Naive thymus-derived CD8-positive, alpha-beta T cell (primary cell): ENCODE results near the gene SLC17A2. TPM values are rescaled to one million over a fixed set of nuclear protein-coding genes. Genes with fewer than 3 reads are reported as not detected.
"Not testable (repeated sequence)": the region's sequence is repeated elsewhere in the genome, so short reads cannot be mapped to it uniquely, and the experiment has no call there.

Experiments
- ATAC-seq, 2 donors: fragments of 150-1000 bp; cut with Tn5 transposase in 1 of 2; sonication (Bioruptor Pico), chemical (Tn5 transposase) in 1 of 2; 1 replicate in 1 of 2; 2 replicates in 1 of 2; pipeline ENCODE4 v1.10.0; 2021; ENCODE audit warnings: mild to moderate bottlenecking in 2 of 2, moderate library complexity in 2 of 2
- POLR2A ChIA-PET: fragments of 350-600 bp; sonication (Branson Sonifier 250); formaldehyde crosslinking; loops from one replicate; lab custom pipeline; 2021; ENCODE audit warnings: antibody characterized with exemption; lab: Charles Lee
- DNase-seq, 10 donors: peaks; one replicate each; pipeline versions ENCODE4 v3.0.0 to v3.0.0-alpha.2; 2020 to 2022
- H3K27ac Mint-ChIP-seq, 10 donors: one replicate each; pipeline ENCODE4 v1.8.0; 2020 to 2022; ENCODE audit warnings: mild to moderate bottlenecking in 10 of 10, mixed read lengths in 10 of 10, moderate library complexity in 4 of 10, inconsistent platforms in 1 of 10
- H3K27me3 Mint-ChIP-seq, 5 donors: one replicate each; pipeline ENCODE4 v1.8.0; 2021 to 2022; ENCODE audit warnings: mixed read lengths in 5 of 5
- H3K36me3 Mint-ChIP-seq, 3 donors: one replicate each; pipeline ENCODE4 v1.8.0; 2020 to 2022; ENCODE audit warnings: mixed read lengths in 3 of 3, mild to moderate bottlenecking in 2 of 3, inconsistent platforms in 1 of 3
- H3K4me1 Mint-ChIP-seq, 4 donors: one replicate each; pipeline ENCODE4 v1.8.0; 2021 to 2022; ENCODE audit warnings: mixed read lengths in 4 of 4
- H3K4me3 Mint-ChIP-seq, 10 donors: one replicate each; pipeline ENCODE4 v1.8.0; 2020 to 2022; ENCODE audit warnings: mild to moderate bottlenecking in 10 of 10, mixed read lengths in 10 of 10, moderate library complexity in 6 of 10, inconsistent platforms in 1 of 10
- H3K9me3 Mint-ChIP-seq, 9 donors: one replicate each; pipeline ENCODE4 v1.8.0; 2020 to 2022; ENCODE audit warnings: mixed read lengths in 9 of 9, mild to moderate bottlenecking in 3 of 9, inconsistent platforms in 1 of 9, moderate library complexity in 1 of 9
- polyA plus RNA-seq, 3 donors: library from polyadenylated mRNA; unstranded; fragments of 300-500 nt; fragmentation: Illumina TruSeq; gene quantifications; one replicate each; pipeline ENCODE4 v1.2.3, GENCODE V29; 2021
- total RNA-seq, 8 experiments: library from RNA in 2 of 8; stranded (reverse) in 2 of 8; gene quantifications; one replicate each; pipeline ENCODE4 v1.2.3 and lab custom pipeline; 2021 to 2026

The SLC17A2 gene
- total and polyA plus RNA-seq, 5 experiments from 2014 or later, result not detected

GRCh38 chr6:25931411-25931709, 869 bp upstream of the SLC17A2 start:
- no peak for ATAC-seq
- DNase-seq, result no peak
- Mint-ChIP-seq H3K9me3 (no peaks in the 10 kb centered on the region), H3K27ac (no peak overlapping the region), H3K27me3 (peaks cover 0 to 4% (median 0%) of the 10 kb centered on the region in 5 donors), H3K4me3 (no peak overlapping the region), H3K36me3 (no peaks in the 10 kb centered on the region), H3K4me1 (no peaks in the 10 kb centered on the region)
- POLR2A ChIA-PET, result no interaction called here

DNA sequence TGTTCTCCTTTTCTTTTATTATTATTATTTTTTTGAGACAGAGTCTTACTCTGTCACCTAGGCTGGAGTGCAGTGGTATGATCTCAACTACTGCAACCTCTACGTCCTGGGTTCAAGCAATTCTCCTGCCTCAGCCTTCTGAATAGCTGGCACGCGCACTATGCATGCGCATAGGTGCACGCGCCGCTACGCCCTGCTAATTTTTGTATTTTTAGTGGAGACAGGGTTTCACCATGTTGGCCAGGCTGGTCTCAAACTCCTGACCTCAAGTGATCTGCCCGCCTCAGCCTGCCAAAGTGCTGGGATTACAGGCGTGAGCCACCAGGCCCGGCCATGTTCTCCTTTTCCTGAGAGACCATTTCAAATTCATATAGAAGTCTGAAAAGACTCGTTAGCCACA, 706 bp downstream of the SLC17A2 start:
- POLR2A ChIA-PET, H3K4me3 Mint-ChIP-seq, H3K4me1 Mint-ChIP-seq, H3K27ac Mint-ChIP-seq, H3K9me3 Mint-ChIP-seq, DNase-seq, H3K36me3 Mint-ChIP-seq, H3K27me3 Mint-ChIP-seq, ATAC-seq: not testable (repeated sequence)

DNA sequence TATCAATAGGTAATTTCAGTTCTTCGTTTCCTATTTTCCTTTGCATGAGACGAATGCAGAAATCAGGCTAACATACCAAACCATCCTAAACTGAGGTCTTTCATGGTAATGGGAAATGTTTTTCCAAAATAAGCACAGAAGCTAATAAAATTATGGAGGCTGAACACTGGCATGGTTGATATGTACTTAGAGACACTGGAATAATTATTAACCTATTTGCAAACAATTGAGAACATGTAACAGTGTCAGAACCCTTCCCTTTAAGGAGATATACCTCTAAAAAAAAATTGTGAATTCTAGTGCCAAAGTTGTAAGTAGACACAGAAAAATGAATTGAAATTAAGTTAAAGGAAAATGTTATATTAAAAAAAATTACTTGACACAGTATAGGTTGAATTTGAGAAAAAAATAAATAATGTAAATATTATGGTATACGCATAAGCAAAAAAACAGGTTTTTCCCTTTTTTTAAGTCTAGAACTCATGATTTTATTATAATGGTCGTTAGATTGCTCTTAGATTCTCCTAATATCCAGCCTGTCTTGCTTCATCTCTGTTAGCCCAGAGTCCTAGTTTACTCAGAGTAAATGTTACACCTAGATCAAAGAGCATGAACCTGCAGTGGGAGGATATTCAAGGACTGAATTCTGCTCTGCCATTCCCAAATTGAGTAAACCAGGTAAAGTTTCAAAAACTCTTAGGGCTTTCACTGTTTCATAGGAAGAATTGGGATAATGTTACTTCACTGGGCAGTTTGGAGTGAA, 1.7 kb downstream of the SLC17A2 start:
- Mint-ChIP-seq H3K4me3 (no peak overlapping the region), H3K27ac (no peak overlapping the region), H3K27me3 (peaks cover 0 to 4% (median 0%) of the 10 kb centered on the region in 5 donors), H3K36me3 (no peaks in the 10 kb centered on the region), H3K4me1 (no peaks in the 10 kb centered on the region), H3K9me3 (no peaks in the 10 kb centered on the region)
- DNase-seq, result no peak
- POLR2A ChIA-PET, result no interaction called here
- no peak for ATAC-seq

DNA sequence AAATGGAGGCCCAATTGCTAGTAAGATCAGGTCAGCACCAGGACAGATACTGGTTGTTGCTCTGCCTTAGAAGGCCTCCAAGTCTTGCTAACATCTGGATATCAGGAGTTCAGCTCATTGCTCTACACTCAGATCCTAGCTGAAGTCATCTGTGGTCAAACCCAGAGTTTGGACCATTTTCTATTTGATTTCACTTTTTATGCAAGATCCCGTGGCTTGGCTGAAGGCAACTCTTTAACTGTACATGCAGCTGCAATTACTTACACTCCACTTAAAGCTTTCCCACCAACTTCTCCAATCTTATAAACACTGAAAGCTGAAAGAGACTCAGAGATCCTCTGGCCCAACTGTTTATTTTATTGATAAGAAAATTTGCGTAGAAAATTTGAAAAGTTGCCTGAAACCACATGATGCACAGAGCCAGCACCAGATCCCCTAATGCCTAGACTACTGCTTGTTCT, 2.7 kb downstream of the SLC17A2 start:
- Mint-ChIP-seq H3K4me3 (no peak overlapping the region), H3K9me3 (no peaks in the 10 kb centered on the region), H3K36me3 (no peaks in the 10 kb centered on the region), H3K27ac (no peak overlapping the region), H3K4me1 (no peaks in the 10 kb centered on the region), H3K27me3 (peaks cover 0 to 4% (median 0%) of the 10 kb centered on the region in 5 donors)
- POLR2A ChIA-PET, result no interaction called here
- DNase-seq (no peak), ATAC-seq (no peak)

DNA sequence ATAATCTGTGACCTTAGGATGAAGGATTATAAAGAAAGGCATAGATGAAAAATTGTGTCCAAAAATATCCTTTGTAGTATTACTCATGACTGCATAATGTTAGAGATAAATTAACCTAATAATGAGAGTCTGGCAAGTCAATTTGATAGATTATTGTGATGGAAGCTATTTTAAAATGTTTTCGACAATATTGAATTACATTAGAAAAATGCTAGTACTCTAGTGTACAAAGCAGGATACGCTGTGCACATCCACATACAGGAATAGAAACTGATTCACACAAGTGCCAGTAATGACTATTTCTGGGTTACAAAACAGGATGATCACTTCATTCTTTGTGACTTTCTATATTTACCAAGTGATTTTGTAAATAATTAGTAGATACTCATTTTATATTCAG, 3.3 kb downstream of the SLC17A2 start:
- no peaks in the 10 kb centered on the region for H3K9me3 Mint-ChIP-seq
- peaks cover 0 to 4% (median 0%) of the 10 kb centered on the region in 5 donors for H3K27me3 Mint-ChIP-seq
- ATAC-seq (no peak), DNase-seq (no peak)
- no peaks in the 10 kb centered on the region for H3K36me3 Mint-ChIP-seq
- POLR2A ChIA-PET, result no interaction called here
- H3K4me1 Mint-ChIP-seq, result no peaks in the 10 kb centered on the region
- no peak overlapping the region for H3K4me3 Mint-ChIP-seq
- no peak overlapping the region for H3K27ac Mint-ChIP-seq

DNA sequence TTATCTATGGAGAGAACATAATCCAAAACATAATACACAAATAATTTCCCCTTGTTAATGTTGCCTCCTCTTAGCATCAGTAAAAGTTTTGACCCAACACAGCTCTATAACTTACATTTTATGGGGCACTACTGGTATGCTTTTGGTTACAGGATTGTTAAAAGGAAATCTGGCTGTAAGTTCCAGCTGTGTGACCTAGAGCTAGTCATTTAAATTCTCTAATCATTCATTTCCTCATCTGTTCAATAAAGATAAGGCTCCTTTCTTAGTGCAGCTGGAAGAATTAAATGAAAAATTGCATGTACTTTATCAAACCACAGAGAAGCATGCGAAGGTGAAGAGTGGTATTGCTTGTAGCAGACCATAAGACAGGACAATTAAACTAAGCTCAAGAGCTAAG, 4.6 kb downstream of the SLC17A2 start:
- no peak for ATAC-seq

DNA sequence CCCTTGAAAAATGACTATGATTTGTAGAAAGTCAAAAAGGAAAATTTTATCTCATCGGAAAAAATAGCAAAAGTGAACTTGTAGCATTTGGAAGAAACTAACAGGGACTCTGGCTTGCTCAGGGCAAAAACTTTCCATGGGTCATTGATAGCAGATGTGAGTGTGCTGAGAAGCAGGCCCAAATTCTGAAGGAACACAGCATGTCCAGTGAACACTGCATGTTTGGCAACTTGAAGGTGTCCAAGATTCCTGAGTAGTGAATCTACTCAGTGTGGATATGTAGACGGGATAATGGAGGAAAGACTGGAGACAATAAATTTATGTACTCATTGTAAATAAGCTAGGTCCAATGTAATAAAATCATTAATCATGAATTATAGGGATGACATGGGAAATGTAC, 8.2 kb downstream of the SLC17A2 start:
- no peak for DNase-seq
- POLR2A ChIA-PET, result no interaction called here
- no peaks in the 10 kb centered on the region for H3K9me3 Mint-ChIP-seq
- no peak overlapping the region for H3K4me3 Mint-ChIP-seq
- H3K36me3 Mint-ChIP-seq, result no peaks in the 10 kb centered on the region
- H3K4me1 Mint-ChIP-seq, result no peaks in the 10 kb centered on the region
- no peak for ATAC-seq
- no peak overlapping the region for H3K27ac Mint-ChIP-seq
- peaks cover 0 to 2% (median 0%) of the 10 kb centered on the region in 5 donors for H3K27me3 Mint-ChIP-seq

More for the DNA sequence above, 4.6 kb downstream of the SLC17A2 start:
- POLR2A ChIA-PET, result no interaction called here
- Mint-ChIP-seq H3K4me3 (no peak overlapping the region), H3K9me3 (no peaks in the 10 kb centered on the region), H3K4me1 (no peaks in the 10 kb centered on the region), H3K27me3 (no peaks in the 10 kb centered on the region), H3K36me3 (no peaks in the 10 kb centered on the region), H3K27ac (no peak overlapping the region)
- no peak for DNase-seq

GRCh38 chr6:25921525-25922203, 8.8 kb downstream of the SLC17A2 start:
- DNase-seq (no peak), ATAC-seq (no peak)
- Mint-ChIP-seq H3K36me3 (no peaks in the 10 kb centered on the region), H3K4me3 (no peak overlapping the region), H3K9me3 (no peaks in the 10 kb centered on the region), H3K27me3 (peaks cover 0 to 2% (median 0%) of the 10 kb centered on the region in 5 donors), H3K27ac (no peak overlapping the region), H3K4me1 (no peaks in the 10 kb centered on the region)
- POLR2A ChIA-PET, result no interaction called here

DNA sequence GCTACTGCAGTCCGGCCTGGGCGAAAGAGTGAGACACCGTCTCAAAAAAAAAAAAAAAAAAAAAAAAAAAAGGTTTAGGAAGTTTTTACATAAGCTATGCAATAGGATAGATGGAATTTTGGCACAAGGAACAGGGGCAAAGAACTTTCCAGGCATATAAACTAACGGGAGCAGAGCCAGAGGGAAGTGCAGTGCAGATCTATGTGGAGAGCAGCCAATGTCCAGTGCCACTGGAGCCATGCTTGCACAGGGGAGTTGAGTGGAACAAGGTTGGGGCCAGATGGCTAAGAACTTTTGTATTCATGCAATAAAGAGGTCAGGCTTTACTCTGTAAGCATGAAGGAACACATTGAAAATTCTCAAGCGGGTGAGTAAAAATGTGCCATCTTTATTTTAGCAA, 10.8 kb downstream of the SLC17A2 start:
- H3K27ac Mint-ChIP-seq, result no peak overlapping the region
- POLR2A ChIA-PET, result no interaction called here
- peaks cover 0 to 4% (median 0%) of the 10 kb centered on the region in 5 donors for H3K27me3 Mint-ChIP-seq
- H3K4me3 Mint-ChIP-seq, result no peak overlapping the region
- H3K9me3 Mint-ChIP-seq, result no peaks in the 10 kb centered on the region
- DNase-seq, result no peak
- no peaks in the 10 kb centered on the region for H3K36me3 Mint-ChIP-seq
- H3K4me1 Mint-ChIP-seq, result no peaks in the 10 kb centered on the region
- ATAC-seq, result no peak

GRCh38 chr6:25918083-25918683, 12.3 kb downstream of the SLC17A2 start:
- no peaks in the 10 kb centered on the region for H3K4me1 Mint-ChIP-seq
- DNase-seq, result no peak
- POLR2A ChIA-PET, result no interaction called here
- no peak for ATAC-seq
- no peaks in the 10 kb centered on the region for H3K36me3 Mint-ChIP-seq
- H3K27me3 Mint-ChIP-seq, result peaks cover 0 to 4% (median 2%) of the 10 kb centered on the region in 5 donors
- no peaks in the 10 kb centered on the region for H3K9me3 Mint-ChIP-seq
- H3K4me3 Mint-ChIP-seq, result no peak overlapping the region
- H3K27ac Mint-ChIP-seq, result no peak overlapping the region

DNA sequence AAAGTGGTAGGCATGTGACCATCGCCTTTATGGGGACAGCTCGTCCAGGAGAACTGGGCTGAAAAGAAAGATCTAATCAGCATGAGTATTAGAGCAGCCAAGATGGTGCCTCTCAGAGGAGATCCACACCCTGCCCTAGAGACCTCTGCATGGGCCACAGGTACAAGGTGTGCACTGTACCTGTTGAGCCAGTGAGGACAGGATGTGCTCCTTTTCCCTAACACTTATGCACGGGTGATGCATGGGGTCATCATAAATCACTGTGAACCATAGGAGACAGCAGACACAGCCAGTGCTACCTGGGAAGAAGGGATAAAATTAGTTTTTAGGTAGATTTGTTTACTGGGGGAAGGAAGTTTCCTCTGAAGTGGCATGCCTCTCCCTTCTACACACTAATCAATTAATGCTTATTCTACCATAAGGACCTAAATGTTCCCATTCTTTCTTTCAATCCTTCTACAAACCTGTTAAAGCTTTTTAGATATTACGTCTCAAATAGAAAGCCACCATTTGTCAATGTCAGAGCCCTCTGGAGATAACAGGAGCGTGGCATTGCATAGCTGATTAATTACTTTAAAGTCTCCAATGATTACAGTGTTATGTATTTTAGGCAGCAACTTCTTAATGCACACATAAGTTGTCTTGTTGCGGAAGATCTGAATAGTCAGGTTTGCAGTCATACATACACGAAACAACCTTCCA, 13.6 kb downstream of the SLC17A2 start:
- POLR2A ChIA-PET, result no interaction called here
- Mint-ChIP-seq H3K9me3 (no peaks in the 10 kb centered on the region), H3K27ac (no peak overlapping the region)

DNA sequence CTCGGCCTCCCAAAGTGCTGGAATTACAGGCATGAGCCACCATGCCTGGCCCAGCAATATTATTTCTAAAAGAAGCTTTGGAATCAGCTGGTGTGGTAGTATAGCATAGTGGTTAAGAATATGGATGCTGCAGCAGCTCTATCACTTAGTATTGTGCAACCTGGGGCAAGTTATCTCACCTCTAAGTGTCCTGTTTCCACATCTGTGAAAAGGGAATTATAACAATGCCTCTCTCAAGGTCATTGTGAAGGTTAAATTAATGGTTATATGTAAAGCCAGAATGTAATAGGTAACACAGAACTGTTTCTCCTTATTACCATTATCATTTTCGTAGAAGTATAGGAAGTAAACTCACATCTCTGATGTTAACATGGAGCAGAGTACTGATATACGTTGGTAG, 14.2 kb downstream of the SLC17A2 start:
- Mint-ChIP-seq H3K36me3 (no peaks in the 10 kb centered on the region), H3K4me1 (no peaks in the 10 kb centered on the region), H3K27ac (no peak overlapping the region), H3K9me3 (no peaks in the 10 kb centered on the region), H3K4me3 (no peak overlapping the region), H3K27me3 (peaks cover 0 to 4% (median 2%) of the 10 kb centered on the region in 5 donors)
- POLR2A ChIA-PET, result no interaction called here
- ATAC-seq (no peak), DNase-seq (no peak)

More for the DNA sequence above, 13.6 kb downstream of the SLC17A2 start:
- Mint-ChIP-seq H3K4me1 (no peaks in the 10 kb centered on the region), H3K4me3 (no peak overlapping the region), H3K36me3 (no peaks in the 10 kb centered on the region), H3K27me3 (peaks cover 0 to 4% (median 2%) of the 10 kb centered on the region in 5 donors)
- no peak for ATAC-seq
- DNase-seq, result no peak

- H3K4me3 Mint-ChIP-seq, result no peak overlapping the region
- H3K27ac Mint-ChIP-seq, result no peak overlapping the region
- no peaks in the 10 kb centered on the region for H3K4me1 Mint-ChIP-seq
- H3K27me3 Mint-ChIP-seq, result peaks cover 0 to 4% (median 2%) of the 10 kb centered on the region in 5 donors
- no peak for DNase-seq
- POLR2A ChIA-PET, result no interaction called here
- no peaks in the 10 kb centered on the region for H3K9me3 Mint-ChIP-seq
- H3K36me3 Mint-ChIP-seq, result no peaks in the 10 kb centered on the region
- no peak for ATAC-seq
Measured at GRCh38 chr6:25913741-25914140, 16.8 kb downstream of the SLC17A2 start.
